DOHH2 (cell line): ENCODE measurements around the gene YTHDF1.

Experiments
- CTCF ChIP-seq: fragments of 200-600 bp; sonication (generic); IDR thresholded peaks from one replicate; pipeline ENCODE4 v1.5.1; 2014; ENCODE audit warnings: antibody characterized with exemption, mild to moderate bottlenecking, low read depth, low read length; ENCODE audit not compliant: poor library complexity, severe bottlenecking
- EZH2phosphoT487 ChIP-seq: fragments of 200-600 bp; sonication (generic); IDR thresholded peaks from 2 replicates; pipeline ENCODE4 v1.6.1; 2017; ENCODE audit warnings: borderline replicate concordance, mild to moderate bottlenecking, antibody characterized with exemption, low read length, moderate library complexity, mixed read lengths

GRCh38 chr20:63150391-63150898 lies 65.5 kb downstream of the YTHDF1 start:
- TF ChIP-seq CTCF (no peak), EZH2phosphoT487 (no peak)
